ENCODE measurements around the gene SLC25A13.

SLC25A13 gene

GRCh38 chr7:96187735-96188134 lies 134.2 kb downstream of the SLC25A13 start:
- peaks cover 22% of the 10 kb centered on the region for H3K4me1 ChIP-seq
- peaks cover 13% of the 10 kb centered on the region for H3K36me3 ChIP-seq (replicated peaks)
- in situ Hi-C loops (cut with MboI; ENCODE audit: low sequenced_read_pairs) = no loop called here
- no peaks in the 10 kb centered on the region for H3K27me3 ChIP-seq (ENCODE audit: low read depth)
- H3K9me3 ChIP-seq = no peaks in the 10 kb centered on the region
- H3K4me3 ChIP-seq = no peak overlapping the region
- DNase-seq (ENCODE audit: low spot score in 2 of 2) = peak in 1 of 2 experiments; percentile 18

GRCh38 chr7:96184783-96185182 lies 137.1 kb downstream of the SLC25A13 start:
- H3K27me3 ChIP-seq (ENCODE audit: low read depth) = no peaks in the 10 kb centered on the region
- no peaks in the 10 kb centered on the region for H3K9me3 ChIP-seq
- in situ Hi-C loops (cut with MboI; ENCODE audit: low sequenced_read_pairs) = no loop called here
- H3K4me1 ChIP-seq = peaks cover 34% of the 10 kb centered on the region
- DNase-seq (ENCODE audit: low spot score in 2 of 2) = no peak
- no peak overlapping the region for H3K4me3 ChIP-seq
- H3K36me3 ChIP-seq (replicated peaks) = peaks cover 3% of the 10 kb centered on the region; the same call in 1 of the 2 replicates

GRCh38 chr7:96183163-96183670 lies 138.7 kb downstream of the SLC25A13 start:
- no peak overlapping the region for H3K4me3 ChIP-seq
- H3K36me3 ChIP-seq (replicated peaks) = peaks cover 3% of the 10 kb centered on the region; the same call in 1 of the 2 replicates
- no peaks in the 10 kb centered on the region for H3K9me3 ChIP-seq
- no peak for DNase-seq (ENCODE audit: low spot score in 2 of 2)
- no peaks in the 10 kb centered on the region for H3K27me3 ChIP-seq (ENCODE audit: low read depth)
- H3K4me1 ChIP-seq = peaks cover 37% of the 10 kb centered on the region
- in situ Hi-C loops (cut with MboI; ENCODE audit: low sequenced_read_pairs) = no loop called here

GRCh38 chr7:96182424-96183158 lies 139.3 kb downstream of the SLC25A13 start:
- no peak overlapping the region for H3K4me3 ChIP-seq

GRCh38 chr7:96181174-96181573 lies 140.7 kb downstream of the SLC25A13 start:
- peaks cover 25% of the 10 kb centered on the region for H3K4me1 ChIP-seq
- H3K4me3 ChIP-seq = no peak overlapping the region
- DNase-seq (ENCODE audit: low spot score in 2 of 2) = peak; percentile 40 to 53
- H3K9me3 ChIP-seq = no peaks in the 10 kb centered on the region
- no peaks in the 10 kb centered on the region for H3K27me3 ChIP-seq (ENCODE audit: low read depth)
- in situ Hi-C loops (cut with MboI; ENCODE audit: low sequenced_read_pairs) = no loop called here
- peaks cover 3% of the 10 kb centered on the region; the same call in 1 of the 2 replicates for H3K36me3 ChIP-seq (replicated peaks)

More at GRCh38 chr7:96182424-96183158, 139.3 kb downstream of the SLC25A13 start:
- in situ Hi-C loops (cut with MboI; ENCODE audit: low sequenced_read_pairs) = no loop called here
- H3K27me3 ChIP-seq (ENCODE audit: low read depth) = no peaks in the 10 kb centered on the region
- H3K9me3 ChIP-seq = no peaks in the 10 kb centered on the region
- no peak for DNase-seq (ENCODE audit: low spot score in 2 of 2)
- peaks cover 30% of the 10 kb centered on the region for H3K4me1 ChIP-seq
- H3K36me3 ChIP-seq (replicated peaks) = peaks cover 3% of the 10 kb centered on the region; the same call in 1 of the 2 replicates

- DNase-seq (ENCODE audit: low spot score in 2 of 2) = peak in 1 of 2 experiments; percentile 19
- Histone ChIP-seq H3K9me3 (no peaks in the 10 kb centered on the region), H3K27me3 (ENCODE audit: low read depth) (no peaks in the 10 kb centered on the region), H3K4me3 (no peak overlapping the region), H3K4me1 (peaks cover 25% of the 10 kb centered on the region), H3K36me3 (replicated peaks) (peaks cover 3% of the 10 kb centered on the region; the same call in 1 of the 2 replicates)
- in situ Hi-C loops (cut with MboI; ENCODE audit: low sequenced_read_pairs) = no loop called here
Observed at GRCh38 chr7:96179837-96180236, 142.1 kb downstream of the SLC25A13 start.

- no peak for DNase-seq (ENCODE audit: low spot score in 2 of 2)
- H3K36me3 ChIP-seq (replicated peaks) = peaks cover 3% of the 10 kb centered on the region; the same call in 1 of the 2 replicates
- no peaks in the 10 kb centered on the region for H3K27me3 ChIP-seq (ENCODE audit: low read depth)
- peaks cover 25% of the 10 kb centered on the region for H3K4me1 ChIP-seq
- H3K9me3 ChIP-seq = no peaks in the 10 kb centered on the region
- no peak overlapping the region for H3K4me3 ChIP-seq
- in situ Hi-C loops (cut with MboI; ENCODE audit: low sequenced_read_pairs) = no loop called here
Observed at GRCh38 chr7:96179341-96179740, 142.6 kb downstream of the SLC25A13 start.

GRCh38 chr7:96178581-96178980 lies 143.3 kb downstream of the SLC25A13 start:
- H3K27me3 ChIP-seq (ENCODE audit: low read depth) = no peaks in the 10 kb centered on the region
- in situ Hi-C loops (cut with MboI; ENCODE audit: low sequenced_read_pairs) = no loop called here
- H3K4me1 ChIP-seq = peaks cover 25% of the 10 kb centered on the region
- no peak overlapping the region for H3K4me3 ChIP-seq
- peaks cover under 1% of the 10 kb centered on the region; the same call in 1 of the 2 replicates for H3K36me3 ChIP-seq (replicated peaks)
- peak; percentile 44 to 52 for DNase-seq (ENCODE audit: low spot score in 2 of 2)
- H3K9me3 ChIP-seq = no peaks in the 10 kb centered on the region

- Histone ChIP-seq H3K36me3 (replicated peaks) (no peaks in the 10 kb centered on the region), H3K9me3 (no peaks in the 10 kb centered on the region), H3K4me3 (no peak overlapping the region), H3K4me1 (peaks cover 25% of the 10 kb centered on the region), H3K27me3 (ENCODE audit: low read depth) (no peaks in the 10 kb centered on the region)
- in situ Hi-C loops (cut with MboI; ENCODE audit: low sequenced_read_pairs) = no loop called here
- no peak for DNase-seq (ENCODE audit: low spot score in 2 of 2)
Observed at GRCh38 chr7:96177353-96177752, 144.5 kb downstream of the SLC25A13 start.

- peaks cover 18% of the 10 kb centered on the region for H3K4me1 ChIP-seq
- no peaks in the 10 kb centered on the region for H3K27me3 ChIP-seq (ENCODE audit: low read depth)
- in situ Hi-C loops (cut with MboI; ENCODE audit: low sequenced_read_pairs) = no loop called here
- no peaks in the 10 kb centered on the region for H3K9me3 ChIP-seq
- DNase-seq (ENCODE audit: low spot score in 2 of 2) = no peak
- 0 out of 2 replicates have a peak, but pooled peaks cover under 1% of the 10 kb centered on the region for H3K36me3 ChIP-seq (replicated peaks)
- no peak overlapping the region for H3K4me3 ChIP-seq
Observed at GRCh38 chr7:96174812-96175211, 147.1 kb downstream of the SLC25A13 start.

- H3K4me1 ChIP-seq = peaks cover 8% of the 10 kb centered on the region
- no peaks in the 10 kb centered on the region for H3K9me3 ChIP-seq
- in situ Hi-C loops (cut with MboI; ENCODE audit: low sequenced_read_pairs) = no loop called here
- DNase-seq (ENCODE audit: low spot score in 2 of 2) = no peak
- peaks cover 5% of the 10 kb centered on the region; the same call in 1 of the 2 replicates for H3K36me3 ChIP-seq (replicated peaks)
- no peak overlapping the region for H3K4me3 ChIP-seq
- no peaks in the 10 kb centered on the region for H3K27me3 ChIP-seq (ENCODE audit: low read depth)
Observed at GRCh38 chr7:96173781-96174180, 148.1 kb downstream of the SLC25A13 start.

- peaks cover 5% of the 10 kb centered on the region; the same call in 1 of the 2 replicates for H3K4me1 ChIP-seq
- in situ Hi-C loops (cut with MboI; ENCODE audit: low sequenced_read_pairs) = no loop called here
- H3K4me3 ChIP-seq = no peak overlapping the region
- H3K36me3 ChIP-seq (replicated peaks) = peaks cover 5% of the 10 kb centered on the region; the same call in 1 of the 2 replicates
- no peaks in the 10 kb centered on the region for H3K9me3 ChIP-seq
- H3K27me3 ChIP-seq (ENCODE audit: low read depth) = no peaks in the 10 kb centered on the region
- no peak for DNase-seq (ENCODE audit: low spot score in 2 of 2)
Observed at GRCh38 chr7:96169439-96169838, 152.5 kb downstream of the SLC25A13 start.

GRCh38 chr7:96167424-96167823 lies 154.5 kb downstream of the SLC25A13 start:
- Histone ChIP-seq H3K9me3 (no peaks in the 10 kb centered on the region), H3K4me3 (no peak overlapping the region), H3K4me1 (peaks cover 5% of the 10 kb centered on the region; the same call in 1 of the 2 replicates), H3K36me3 (replicated peaks) (peaks cover 5% of the 10 kb centered on the region; the same call in 1 of the 2 replicates), H3K27me3 (ENCODE audit: low read depth) (no peaks in the 10 kb centered on the region)
- DNase-seq (ENCODE audit: low spot score in 2 of 2) = no peak
- in situ Hi-C loops (cut with MboI; ENCODE audit: low sequenced_read_pairs) = no loop called here

GRCh38 chr7:96161897-96162296 lies 160.0 kb downstream of the SLC25A13 start:
- Histone ChIP-seq H3K36me3 (replicated peaks) (no peaks in the 10 kb centered on the region), H3K4me1 (no peaks in the 10 kb centered on the region), H3K27me3 (ENCODE audit: low read depth) (no peaks in the 10 kb centered on the region), H3K4me3 (no peak overlapping the region), H3K9me3 (no peaks in the 10 kb centered on the region)
- no peak for DNase-seq (ENCODE audit: low spot score in 2 of 2)
- in situ Hi-C loops (cut with MboI; ENCODE audit: low sequenced_read_pairs) = no loop called here
